Left ventricle myocardium inferior (tissue), 1 donor: ENCODE data around the gene GRK6. TPM values are rescaled to one million over a fixed set of nuclear protein-coding genes. Genes with fewer than 3 reads are reported as not detected.
A peak's percentile ranks its signal among the peaks of the same experiment; 100 is the strongest.

Source experiments
- DNase-seq: peaks from one replicate; pipeline ENCODE4 v3.0.0-alpha.2; 2020
- H3K27ac ChIP-seq: fragments of 200-600 bp; replicated peaks from 2 replicates; pipeline ENCODE4 v1.8.0; 2021
- H3K27me3 ChIP-seq: fragments of 200-600 bp; 2 replicates; pipeline ENCODE4 v1.8.0; 2021; ENCODE audit warnings: low read depth
- H3K36me3 ChIP-seq: fragments of 200-600 bp; 2 replicates; pipeline ENCODE4 v1.8.0; 2021
- H3K4me1 ChIP-seq: fragments of 200-600 bp; 2 replicates; pipeline ENCODE4 v1.8.0; 2021
- H3K4me3 ChIP-seq: fragments of 200-600 bp; 2 replicates; pipeline ENCODE4 v1.8.0; 2021; ENCODE audit warnings: mild to moderate bottlenecking, moderate library complexity
- H3K9me3 ChIP-seq: fragments of 200-600 bp; replicated peaks from 2 replicates; pipeline ENCODE4 v1.8.0; 2021
- CTCF ChIP-seq: fragments of 200-600 bp; IDR thresholded peaks from 2 replicates; pipeline ENCODE4 v1.8.0; 2021; ENCODE audit warnings: antibody characterized with exemption, mild to moderate bottlenecking, borderline replicate concordance
- intact Hi-C: fragments of 100-400 bp; cut with micrococcal nuclease; formaldehyde crosslinking; loops from one replicate; pipeline ENCODE4 v1.11.0; 2022
- total RNA-seq: library from RNA; stranded (reverse); fragmentation: NEBNext Ultra II Directional; extraction: Animal tissue kit (Norgen Biotek cat#: 25700); gene quantifications from one replicate; pipeline ENCODE4 v1.2.1, GENCODE V29; 2021
- donor health status: DM: no; HTN: yes; CAD: no; lungs with severe emphysema.

The GRK6 gene
- total RNA-seq, 1 donor from 2014 or later = 15.6 TPM

GRCh38 chr5:177459819-177460628, 33.5 kb downstream of the GRK6 start:
- H3K36me3 ChIP-seq = peaks cover 29% of the 10 kb centered on the region
- H3K4me3 ChIP-seq = no peak overlapping the region
- H3K4me1 ChIP-seq = peaks cover 52% of the 10 kb centered on the region
- peaks cover 27% of the 10 kb centered on the region for H3K27me3 ChIP-seq
- H3K27ac ChIP-seq = no peak overlapping the region
- intact Hi-C loops = loop anchor here (10.0 kb wide), 1 partner anchor 145 kb away; the partner anchor contains the start of gene MXD3
- peaks cover 4% of the 10 kb centered on the region for H3K9me3 ChIP-seq
- DNase-seq = no peak
- no peak for TF ChIP-seq CTCF

GRCh38 chr5:177462021-177462670, 35.7 kb downstream of the GRK6 start:
- H3K4me3 ChIP-seq = peak overlapping the region; percentile 30
- peaks cover 42% of the 10 kb centered on the region for H3K27me3 ChIP-seq
- H3K36me3 ChIP-seq = peaks cover 47% of the 10 kb centered on the region
- H3K4me1 ChIP-seq = peaks cover 30% of the 10 kb centered on the region
- DNase-seq = peak; percentile 63
- peaks cover 7% of the 10 kb centered on the region for H3K9me3 ChIP-seq
- no peak for TF ChIP-seq CTCF
- peak overlapping the region; percentile 90 for H3K27ac ChIP-seq
- intact Hi-C loops = no loop called here

GRCh38 chr5:177465044-177465443, 38.6 kb downstream of the GRK6 start:
- Histone ChIP-seq H3K4me3 (no peak overlapping the region), H3K9me3 (peaks cover 7% of the 10 kb centered on the region), H3K27me3 (peaks cover 62% of the 10 kb centered on the region), H3K36me3 (peaks cover 32% of the 10 kb centered on the region), H3K27ac (no peak overlapping the region), H3K4me1 (peaks cover 39% of the 10 kb centered on the region)
- DNase-seq = no peak
- TF ChIP-seq CTCF = no peak
- intact Hi-C loops = no loop called here

- no peak overlapping the region for H3K27ac ChIP-seq
- H3K4me1 ChIP-seq = peaks cover 47% of the 10 kb centered on the region
- no peak for DNase-seq
- H3K9me3 ChIP-seq = peaks cover 7% of the 10 kb centered on the region
- H3K36me3 ChIP-seq = peaks cover 30% of the 10 kb centered on the region
- H3K4me3 ChIP-seq = no peak overlapping the region
- no peak for TF ChIP-seq CTCF
- H3K27me3 ChIP-seq = peaks cover 80% of the 10 kb centered on the region
- intact Hi-C loops = no loop called here
These were observed 40.4 kb downstream of the GRK6 start for GRCh38 chr5:177466861-177467260.

- Histone ChIP-seq H3K4me3 (no peak overlapping the region), H3K27me3 (peaks cover 83% of the 10 kb centered on the region), H3K36me3 (peaks cover 30% of the 10 kb centered on the region), H3K27ac (no peak overlapping the region), H3K9me3 (peaks cover 7% of the 10 kb centered on the region), H3K4me1 (peaks cover 48% of the 10 kb centered on the region)
- no peak for DNase-seq
- intact Hi-C loops = no loop called here
- no peak for TF ChIP-seq CTCF
These were observed 41.0 kb downstream of the GRK6 start for GRCh38 chr5:177467436-177467835.
